ENCODE measurements around the gene FAAH2. TPM values are rescaled to one million over a fixed set of nuclear protein-coding genes. Genes with fewer than 3 reads are reported as not detected.

Gene FAAH2
- total RNA-seq, 2 donors from 2014 or later: 4.2 to 8.9 TPM

DNA sequence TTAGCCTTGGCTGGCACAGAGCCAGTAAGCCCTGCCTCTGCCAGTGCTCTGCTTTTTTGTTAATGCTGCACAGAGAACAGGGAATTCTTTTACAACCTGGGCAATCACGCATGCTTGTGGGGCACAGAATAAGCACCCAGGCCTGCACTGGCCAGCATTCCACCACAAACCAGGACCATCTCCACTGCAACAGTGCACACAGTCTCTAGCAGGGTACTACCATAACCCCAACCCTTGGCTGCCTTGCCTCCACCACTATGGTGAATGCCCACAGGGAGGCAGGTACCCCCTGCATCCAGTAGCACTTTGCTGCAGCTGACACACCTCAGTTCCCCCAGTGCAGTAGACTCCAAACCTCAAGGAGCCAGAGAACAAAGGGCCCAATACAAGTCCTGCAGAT lies 19.2 kb upstream of the FAAH2 start:
- Mint-ChIP-seq H3K27me3 (ENCODE audit: insufficient read depth) (no peaks in the 10 kb centered on the region), H3K36me3 (ENCODE audit: low read depth) (no peaks in the 10 kb centered on the region), H3K4me3 (no peak overlapping the region), H3K4me1 (no peaks in the 10 kb centered on the region), H3K9me3 (peaks cover 69% of the 10 kb centered on the region), H3K27ac (no peak overlapping the region)
- no peak for DNase-seq
- Histone ChIP-seq H3K9ac (ENCODE audit: extremely low read depth, low read length, poor library complexity, severe bottlenecking) (no peak overlapping the region), H3K27me3 (ENCODE audit: control insufficient read depth, insufficient read depth, low read length, poor library complexity, severe bottlenecking) (no peaks in the 10 kb centered on the region), H3K36me3 (ENCODE audit: control insufficient read depth, insufficient read depth, low read length) (no peaks in the 10 kb centered on the region), H3K4me3 (ENCODE audit: low read length) (no peak overlapping the region), H3K9me3 (ENCODE audit: control insufficient read depth, low read length) (no peaks in the 10 kb centered on the region), H3K4me1 (ENCODE audit: control insufficient read depth, insufficient read depth, low read length) (no peaks in the 10 kb centered on the region), H3K27ac (ENCODE audit: low read depth, low read length) (no peak overlapping the region)
- 82% methylated on average over 1 of the region's 1 CpG; no CpG with 5 or more reads in 1 of the 2 experiments for WGBS, 2 experiments (ENCODE audit: insufficient coverage in 1 of 2, insufficient read length in 1 of 2)
- TF ChIP-seq, protein P1, sequence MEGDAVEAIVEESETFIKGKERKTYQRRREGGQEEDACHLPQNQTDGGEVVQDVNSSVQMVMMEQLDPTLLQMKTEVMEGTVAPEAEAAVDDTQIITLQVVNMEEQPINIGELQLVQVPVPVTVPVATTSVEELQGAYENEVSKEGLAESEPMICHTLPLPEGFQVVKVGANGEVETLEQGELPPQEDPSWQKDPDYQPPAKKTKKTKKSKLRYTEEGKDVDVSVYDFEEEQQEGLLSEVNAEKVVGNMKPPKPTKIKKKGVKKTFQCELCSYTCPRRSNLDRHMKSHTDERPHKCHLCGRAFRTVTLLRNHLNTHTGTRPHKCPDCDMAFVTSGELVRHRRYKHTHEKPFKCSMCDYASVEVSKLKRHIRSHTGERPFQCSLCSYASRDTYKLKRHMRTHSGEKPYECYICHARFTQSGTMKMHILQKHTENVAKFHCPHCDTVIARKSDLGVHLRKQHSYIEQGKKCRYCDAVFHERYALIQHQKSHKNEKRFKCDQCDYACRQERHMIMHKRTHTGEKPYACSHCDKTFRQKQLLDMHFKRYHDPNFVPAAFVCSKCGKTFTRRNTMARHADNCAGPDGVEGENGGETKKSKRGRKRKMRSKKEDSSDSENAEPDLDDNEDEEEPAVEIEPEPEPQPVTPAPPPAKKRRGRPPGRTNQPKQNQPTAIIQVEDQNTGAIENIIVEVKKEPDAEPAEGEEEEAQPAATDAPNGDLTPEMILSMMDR (conservative IDR thresholded peaks at IDR 0.05): no peak

DNA sequence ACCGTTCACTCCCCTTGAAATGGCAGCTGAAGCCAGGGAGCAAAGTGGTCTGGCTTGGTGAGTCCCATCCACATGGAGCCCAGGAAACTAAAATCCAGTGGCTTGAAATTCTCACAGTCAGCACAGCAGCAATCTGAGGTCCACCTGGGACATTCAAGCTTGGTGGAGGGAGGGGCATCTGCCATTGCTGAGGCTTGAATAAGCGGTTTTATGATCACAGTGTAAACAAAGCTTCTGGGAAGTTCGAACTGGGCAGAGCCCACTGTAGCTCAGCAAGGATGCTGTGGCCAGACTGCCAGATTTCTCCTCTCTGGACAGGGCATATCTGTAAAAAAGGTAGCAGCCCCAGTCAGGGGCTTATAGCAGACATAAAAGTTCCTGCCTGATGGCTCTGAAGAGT lies 15.5 kb upstream of the FAAH2 start:
- no peaks in the 10 kb centered on the region for H3K4me1 ChIP-seq (ENCODE audit: control insufficient read depth, insufficient read depth, low read length)
- H3K36me3 ChIP-seq (ENCODE audit: control insufficient read depth, insufficient read depth, low read length): no peaks in the 10 kb centered on the region
- TF ChIP-seq, protein P1 (conservative IDR thresholded peaks at IDR 0.05): no peak
- H3K9ac ChIP-seq (ENCODE audit: extremely low read depth, low read length, poor library complexity, severe bottlenecking): no peak overlapping the region
- DNase-seq: no peak
- H3K36me3 Mint-ChIP-seq (ENCODE audit: low read depth): no peaks in the 10 kb centered on the region
- no peak overlapping the region for H3K27ac ChIP-seq (ENCODE audit: low read depth, low read length)
- no peaks in the 10 kb centered on the region for H3K27me3 Mint-ChIP-seq (ENCODE audit: insufficient read depth)
- H3K4me3 Mint-ChIP-seq: no peak overlapping the region
- no peak overlapping the region for H3K27ac Mint-ChIP-seq
- no peaks in the 10 kb centered on the region for H3K27me3 ChIP-seq (ENCODE audit: control insufficient read depth, insufficient read depth, low read length, poor library complexity, severe bottlenecking)
- peaks cover 59% of the 10 kb centered on the region for H3K9me3 Mint-ChIP-seq
- no peaks in the 10 kb centered on the region for H3K9me3 ChIP-seq (ENCODE audit: control insufficient read depth, low read length)
- H3K4me3 ChIP-seq (ENCODE audit: low read length): no peak overlapping the region
- no peaks in the 10 kb centered on the region for H3K4me1 Mint-ChIP-seq
- 89 to 100% methylated on average over 1 to 3 of the region's 3 CpGs for WGBS, 2 experiments (ENCODE audit: insufficient coverage in 1 of 2, insufficient read length in 1 of 2)

DNA sequence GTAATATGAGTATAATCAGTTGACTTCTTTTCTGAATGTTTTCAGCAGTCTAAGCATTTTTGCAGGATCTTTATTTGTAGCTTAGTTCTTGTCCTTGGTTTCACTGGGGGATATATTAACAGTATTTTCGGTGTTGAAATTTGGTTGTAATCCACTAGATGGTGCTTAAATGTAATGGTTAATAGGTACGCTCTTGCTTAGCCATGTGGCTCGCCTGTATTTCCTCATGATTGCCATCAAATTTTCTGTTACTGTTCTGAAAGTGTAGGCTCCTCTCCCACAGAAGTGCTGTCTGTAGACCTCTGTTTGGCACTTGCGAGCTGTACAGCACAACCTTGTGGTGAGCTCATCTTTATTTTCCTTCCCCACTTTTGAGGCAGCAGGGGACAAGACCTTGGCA lies 3.9 kb upstream of the FAAH2 start:
- WGBS, 2 experiments (ENCODE audit: insufficient coverage in 1 of 2, insufficient read length in 1 of 2): 89% methylated on average over 4 of the region's 4 CpGs; no CpG with 5 or more reads in 1 of the 2 experiments
- no peaks in the 10 kb centered on the region for H3K4me1 ChIP-seq (ENCODE audit: control insufficient read depth, insufficient read depth, low read length)
- no peaks in the 10 kb centered on the region for H3K36me3 Mint-ChIP-seq (ENCODE audit: low read depth)
- H3K4me3 Mint-ChIP-seq: no peak overlapping the region
- H3K27ac Mint-ChIP-seq: no peak overlapping the region
- TF ChIP-seq, protein P1 (conservative IDR thresholded peaks at IDR 0.05): peak; percentile 34
- H3K36me3 ChIP-seq (ENCODE audit: control insufficient read depth, insufficient read depth, low read length): no peaks in the 10 kb centered on the region
- no peak for DNase-seq
- H3K9me3 ChIP-seq (ENCODE audit: control insufficient read depth, low read length): no peaks in the 10 kb centered on the region
- H3K4me3 ChIP-seq (ENCODE audit: low read length): no peak overlapping the region
- H3K27ac ChIP-seq (ENCODE audit: low read depth, low read length): no peak overlapping the region
- no peaks in the 10 kb centered on the region for H3K27me3 ChIP-seq (ENCODE audit: control insufficient read depth, insufficient read depth, low read length, poor library complexity, severe bottlenecking)
- peaks cover 3% of the 10 kb centered on the region for H3K4me1 Mint-ChIP-seq
- H3K9ac ChIP-seq (ENCODE audit: extremely low read depth, low read length, poor library complexity, severe bottlenecking): no peak overlapping the region
- H3K27me3 Mint-ChIP-seq (ENCODE audit: insufficient read depth): no peaks in the 10 kb centered on the region
- H3K9me3 Mint-ChIP-seq: peaks cover 59% of the 10 kb centered on the region

Data from endodermal cell (in vitro differentiated cells).